Type B pancreatic cell (in vitro differentiated cells): ENCODE data around the gene TMEM130. TPM values are rescaled to one million over a fixed set of nuclear protein-coding genes. Genes with fewer than 3 reads are reported as not detected.

Experiments
- DNase-seq: peaks from one replicate; pipeline ENCODE4 v3.0.0; 2021; ENCODE audit warnings: mixed read lengths; ENCODE audit not compliant: unreplicated experiment; ENCODE audit errors: extremely low spot score
- H3K27ac Mint-ChIP-seq: 2 replicates; pipeline ENCODE4 v1.8.0; 2021; ENCODE audit warnings: mild to moderate bottlenecking, mixed read lengths
- H3K27me3 Mint-ChIP-seq: 2 replicates; pipeline ENCODE4 v1.8.0; 2021; ENCODE audit warnings: mixed read lengths
- H3K36me3 Mint-ChIP-seq: 2 replicates; pipeline ENCODE4 v1.8.0; 2021; ENCODE audit warnings: mixed read lengths
- H3K4me1 Mint-ChIP-seq: one replicate; pipeline ENCODE4 v1.8.0; 2021; ENCODE audit warnings: mixed read lengths; ENCODE audit not compliant: unreplicated experiment
- H3K4me3 Mint-ChIP-seq: 2 replicates; pipeline ENCODE4 v1.8.0; 2021; ENCODE audit warnings: mild to moderate bottlenecking, mixed read lengths
- H3K9me3 Mint-ChIP-seq: 2 replicates; pipeline ENCODE4 v1.8.0; 2021; ENCODE audit warnings: mixed read lengths
- total RNA-seq: library from RNA; stranded (reverse); gene quantifications from 2 replicates; pipeline ENCODE4 v1.2.1, GENCODE V29; 2021; ENCODE audit warnings: low replicate concordance
- TF ChIP-seq, protein P1 (sequence below): fragments of 200-600 bp; sonication (generic); conservative IDR thresholded peaks from 2 replicates; pipeline ENCODE4 v1.5.0; 2021; ENCODE audit warnings: antibody characterized with exemption, mild to moderate bottlenecking

The TMEM130 gene
- total RNA-seq, 1 donor from 2014 or later: 1.2 TPM

DNA sequence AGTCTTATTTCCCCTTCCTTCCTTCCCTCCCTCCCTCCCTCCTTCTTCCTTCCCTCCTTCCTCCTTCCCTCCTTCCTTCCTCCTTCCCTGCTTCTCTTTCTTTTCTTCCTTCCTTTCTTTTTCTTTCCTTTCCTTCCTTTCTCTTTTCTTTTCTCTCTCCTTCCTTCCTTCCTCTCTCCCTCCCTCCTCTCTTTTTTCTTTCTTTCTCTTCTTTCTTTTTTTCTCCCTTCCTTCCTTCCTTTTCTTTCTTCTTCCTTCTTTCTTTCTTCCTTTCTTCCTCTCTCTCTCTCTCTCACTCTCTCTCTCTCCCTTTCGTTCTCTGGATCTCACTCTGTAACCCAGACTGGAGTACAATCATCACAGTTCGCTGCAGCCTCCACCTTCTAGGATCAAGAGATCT is 6.2 kb downstream of the TMEM130 start:
- Mint-ChIP-seq H3K9me3 (no peaks in the 10 kb centered on the region), H3K4me3 (no peak overlapping the region), H3K4me1 (no peaks in the 10 kb centered on the region), H3K36me3 (no peaks in the 10 kb centered on the region), H3K27me3 (peaks cover 30% of the 10 kb centered on the region), H3K27ac (no peak overlapping the region)
- no peak for DNase-seq
- TF ChIP-seq, protein P1, sequence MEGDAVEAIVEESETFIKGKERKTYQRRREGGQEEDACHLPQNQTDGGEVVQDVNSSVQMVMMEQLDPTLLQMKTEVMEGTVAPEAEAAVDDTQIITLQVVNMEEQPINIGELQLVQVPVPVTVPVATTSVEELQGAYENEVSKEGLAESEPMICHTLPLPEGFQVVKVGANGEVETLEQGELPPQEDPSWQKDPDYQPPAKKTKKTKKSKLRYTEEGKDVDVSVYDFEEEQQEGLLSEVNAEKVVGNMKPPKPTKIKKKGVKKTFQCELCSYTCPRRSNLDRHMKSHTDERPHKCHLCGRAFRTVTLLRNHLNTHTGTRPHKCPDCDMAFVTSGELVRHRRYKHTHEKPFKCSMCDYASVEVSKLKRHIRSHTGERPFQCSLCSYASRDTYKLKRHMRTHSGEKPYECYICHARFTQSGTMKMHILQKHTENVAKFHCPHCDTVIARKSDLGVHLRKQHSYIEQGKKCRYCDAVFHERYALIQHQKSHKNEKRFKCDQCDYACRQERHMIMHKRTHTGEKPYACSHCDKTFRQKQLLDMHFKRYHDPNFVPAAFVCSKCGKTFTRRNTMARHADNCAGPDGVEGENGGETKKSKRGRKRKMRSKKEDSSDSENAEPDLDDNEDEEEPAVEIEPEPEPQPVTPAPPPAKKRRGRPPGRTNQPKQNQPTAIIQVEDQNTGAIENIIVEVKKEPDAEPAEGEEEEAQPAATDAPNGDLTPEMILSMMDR: no peak

DNA sequence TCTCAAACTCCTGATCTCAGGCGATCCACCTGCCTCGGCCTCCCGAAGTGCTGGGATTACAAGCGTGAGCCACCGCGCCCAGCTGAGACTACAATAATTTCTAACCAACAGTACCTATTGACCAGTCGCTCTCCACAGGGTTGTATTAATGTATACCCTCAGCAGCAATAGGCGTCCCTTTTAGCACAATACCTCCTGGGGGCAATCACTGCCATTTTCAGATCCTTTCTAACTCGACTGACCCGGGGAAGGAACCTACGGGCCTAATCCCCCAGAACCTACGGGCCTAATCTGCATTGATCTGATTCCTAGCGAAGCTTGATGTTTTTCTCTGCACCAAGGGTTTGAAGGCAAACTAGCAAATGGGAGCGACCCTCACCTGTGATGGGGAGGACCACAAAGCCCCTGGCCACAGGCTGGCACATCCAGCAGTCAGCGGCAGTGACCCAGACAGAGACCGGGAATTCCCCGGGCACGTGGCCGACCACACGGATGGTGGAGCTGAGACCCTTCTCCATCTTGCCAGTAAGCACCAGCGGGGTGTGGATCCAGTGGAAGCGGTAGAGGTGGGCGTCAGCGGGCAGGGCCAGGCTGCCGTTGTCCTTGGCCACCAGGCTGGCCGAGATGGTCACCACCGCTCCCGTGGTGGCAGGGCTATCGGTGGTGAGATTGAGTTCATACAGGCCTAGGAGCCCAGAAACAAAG is 6.9 kb downstream of the TMEM130 start:
- H3K4me3 Mint-ChIP-seq: no peak overlapping the region
- H3K4me1 Mint-ChIP-seq: no peaks in the 10 kb centered on the region
- no peak overlapping the region for H3K27ac Mint-ChIP-seq
- no peaks in the 10 kb centered on the region for H3K9me3 Mint-ChIP-seq
- DNase-seq: no peak
- TF ChIP-seq, protein P1: no peak
- peaks cover 28% of the 10 kb centered on the region for H3K27me3 Mint-ChIP-seq
- no peaks in the 10 kb centered on the region for H3K36me3 Mint-ChIP-seq

DNA sequence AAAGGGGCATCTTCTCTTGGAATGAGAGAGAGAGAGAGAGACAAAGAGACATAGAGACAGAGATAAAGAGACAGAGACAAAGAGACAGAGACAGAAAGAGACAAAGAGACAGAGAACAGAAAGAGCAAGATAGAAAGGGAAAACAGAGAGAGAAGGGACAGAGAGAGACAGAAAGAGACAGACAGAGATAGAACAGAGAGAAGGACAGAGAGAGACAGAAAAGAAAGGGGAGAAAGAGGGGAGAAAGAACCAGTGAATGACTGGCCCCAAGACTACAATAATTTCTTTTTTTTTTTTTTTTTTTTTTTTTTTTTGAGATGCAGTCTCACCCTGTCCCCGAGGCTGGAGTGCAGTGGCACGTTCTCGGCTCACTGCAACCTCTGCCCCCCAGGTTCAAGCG is 7.6 kb downstream of the TMEM130 start:
- no peak for DNase-seq
- Mint-ChIP-seq H3K27me3 (peaks cover 26% of the 10 kb centered on the region), H3K4me3 (no peak overlapping the region), H3K4me1 (no peaks in the 10 kb centered on the region), H3K36me3 (no peaks in the 10 kb centered on the region), H3K27ac (no peak overlapping the region), H3K9me3 (no peaks in the 10 kb centered on the region)
- TF ChIP-seq, protein P1: no peak

- Mint-ChIP-seq H3K4me3 (no peak overlapping the region), H3K36me3 (no peaks in the 10 kb centered on the region), H3K27me3 (peaks cover 23% of the 10 kb centered on the region), H3K4me1 (no peaks in the 10 kb centered on the region), H3K9me3 (no peaks in the 10 kb centered on the region), H3K27ac (no peak overlapping the region)
- TF ChIP-seq, protein P1: no peak
- DNase-seq: no peak
These were observed 9.7 kb downstream of the TMEM130 start for GRCh38 chr7:98860071-98860470.

DNA sequence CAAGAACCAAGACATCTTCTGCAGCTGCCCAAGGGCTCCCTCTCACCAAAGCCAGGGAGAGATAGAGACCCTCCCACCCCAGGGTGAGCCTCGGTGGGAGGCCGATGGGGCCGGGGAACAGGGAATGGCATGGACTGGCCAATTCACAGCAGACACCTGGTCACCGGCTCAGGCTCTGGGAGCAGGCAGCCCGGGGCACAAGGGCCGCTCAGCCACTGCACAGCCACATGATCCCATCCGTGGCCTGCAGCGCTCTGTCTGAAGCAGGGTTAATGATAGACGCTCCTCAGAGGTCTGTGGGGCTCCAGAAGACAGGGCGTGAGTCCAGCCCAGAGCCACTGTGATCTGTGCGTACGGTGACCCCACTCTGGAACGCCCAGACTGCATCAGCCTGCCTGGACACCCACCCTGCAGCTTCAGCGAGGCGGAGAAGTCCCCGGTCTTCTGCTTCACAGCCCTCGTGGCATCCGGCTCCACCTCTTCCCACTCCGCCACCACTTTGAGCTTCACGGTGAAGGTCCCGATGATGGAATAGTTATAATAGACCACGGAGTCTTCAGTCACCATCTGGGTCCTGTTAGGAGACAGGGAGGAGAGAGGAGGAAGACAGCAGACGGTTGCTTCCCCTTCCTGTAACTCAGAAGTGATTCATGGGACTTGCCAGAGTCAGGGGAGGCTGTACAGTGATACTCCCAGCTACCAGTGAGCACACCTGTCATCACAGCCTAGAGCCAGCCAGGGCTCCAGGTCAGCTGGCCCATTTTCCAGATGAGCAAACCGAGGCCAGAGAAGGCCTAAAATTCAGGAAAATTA is 14.0 kb downstream of the TMEM130 start:
- TF ChIP-seq, protein P1: no peak
- DNase-seq: no peak
- H3K4me1 Mint-ChIP-seq: peaks cover 7% of the 10 kb centered on the region
- H3K9me3 Mint-ChIP-seq: no peaks in the 10 kb centered on the region
- peaks cover 15% of the 10 kb centered on the region for H3K27me3 Mint-ChIP-seq
- no peak overlapping the region for H3K27ac Mint-ChIP-seq
- H3K4me3 Mint-ChIP-seq: no peak overlapping the region
- H3K36me3 Mint-ChIP-seq: peaks cover 2% of the 10 kb centered on the region
